Activated naive CD8-positive, alpha-beta T cell treated with anti-CD3 and anti-CD28 coated beads, Interleukin-2, amount 50 U/mL, for 24 hours (primary cell): ENCODE data around the gene ZNF366.

Source experiments
- ATAC-seq: fragments of 150-1000 bp; cut with Tn5 transposase; one replicate; pipeline ENCODE4 v1.10.0; 2021
- DNase-seq: peaks from one replicate; pipeline ENCODE4 v3.0.0; 2021
- H3K27ac Mint-ChIP-seq: one replicate; pipeline ENCODE4 v1.8.0; 2021; ENCODE audit warnings: mild to moderate bottlenecking, mixed read lengths
- H3K27me3 Mint-ChIP-seq: one replicate; pipeline ENCODE4 v1.8.0; 2021; ENCODE audit warnings: mixed read lengths
- H3K36me3 Mint-ChIP-seq: one replicate; pipeline ENCODE4 v1.8.0; 2021; ENCODE audit warnings: low read depth, mixed read lengths
- H3K4me1 Mint-ChIP-seq: one replicate; pipeline ENCODE4 v1.8.0; 2021; ENCODE audit warnings: mixed read lengths
- H3K4me3 Mint-ChIP-seq: one replicate; pipeline ENCODE4 v1.8.0; 2021; ENCODE audit warnings: mild to moderate bottlenecking, moderate library complexity, mixed read lengths
- H3K9me3 Mint-ChIP-seq: one replicate; pipeline ENCODE4 v1.8.0; 2021; ENCODE audit warnings: mixed read lengths

The ZNF366 gene

DNA sequence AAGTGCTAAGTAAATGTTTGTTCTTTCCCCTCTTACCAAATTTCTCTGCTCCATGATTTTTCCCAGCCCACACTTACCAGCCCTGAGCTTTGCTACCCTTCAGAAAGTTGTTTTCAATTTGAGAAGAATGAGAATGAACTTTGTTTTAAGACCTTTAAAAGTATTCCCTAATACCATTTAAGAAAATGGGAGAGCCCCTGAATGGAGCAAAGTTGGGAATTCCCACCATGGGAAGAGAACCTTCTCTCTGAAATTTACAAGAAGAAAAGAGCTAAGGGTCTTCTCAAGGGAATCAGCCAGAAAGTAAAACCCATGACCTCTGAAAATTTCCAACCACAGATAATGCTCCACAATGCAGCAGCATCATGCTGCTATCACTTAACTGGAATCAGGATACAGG lies 17.7 kb downstream of the ZNF366 start:
- Mint-ChIP-seq H3K4me3 (no peak overlapping the region), H3K36me3 (no peaks in the 10 kb centered on the region), H3K9me3 (no peaks in the 10 kb centered on the region), H3K4me1 (no peaks in the 10 kb centered on the region), H3K27me3 (peaks cover 5% of the 10 kb centered on the region), H3K27ac (no peak overlapping the region)
- ATAC-seq (no peak), DNase-seq (no peak)

DNA sequence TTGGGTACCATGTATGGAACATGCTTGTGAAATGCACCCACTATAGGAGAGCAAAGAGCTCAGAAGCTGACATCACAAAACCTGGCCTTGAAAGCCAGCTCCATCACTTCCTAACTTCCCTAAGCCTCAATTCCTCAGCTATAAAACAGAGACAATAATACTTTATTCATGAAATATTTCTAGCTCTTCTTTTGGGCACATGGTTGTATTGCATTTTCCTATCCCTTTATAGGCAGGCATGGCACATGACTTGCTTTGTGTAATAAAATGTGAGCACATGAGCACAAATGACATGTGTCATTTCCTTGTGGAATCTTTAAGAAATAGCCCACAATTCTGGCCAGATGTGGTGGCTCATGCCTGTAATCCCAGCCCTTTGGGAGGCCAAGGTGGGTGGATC lies 18.5 kb downstream of the ZNF366 start:
- no peak overlapping the region for H3K4me3 Mint-ChIP-seq
- H3K9me3 Mint-ChIP-seq, result no peaks in the 10 kb centered on the region
- H3K36me3 Mint-ChIP-seq, result no peaks in the 10 kb centered on the region
- peaks cover 5% of the 10 kb centered on the region for H3K27me3 Mint-ChIP-seq
- H3K4me1 Mint-ChIP-seq, result no peaks in the 10 kb centered on the region
- no peak for DNase-seq
- H3K27ac Mint-ChIP-seq, result no peak overlapping the region
- no peak for ATAC-seq

DNA sequence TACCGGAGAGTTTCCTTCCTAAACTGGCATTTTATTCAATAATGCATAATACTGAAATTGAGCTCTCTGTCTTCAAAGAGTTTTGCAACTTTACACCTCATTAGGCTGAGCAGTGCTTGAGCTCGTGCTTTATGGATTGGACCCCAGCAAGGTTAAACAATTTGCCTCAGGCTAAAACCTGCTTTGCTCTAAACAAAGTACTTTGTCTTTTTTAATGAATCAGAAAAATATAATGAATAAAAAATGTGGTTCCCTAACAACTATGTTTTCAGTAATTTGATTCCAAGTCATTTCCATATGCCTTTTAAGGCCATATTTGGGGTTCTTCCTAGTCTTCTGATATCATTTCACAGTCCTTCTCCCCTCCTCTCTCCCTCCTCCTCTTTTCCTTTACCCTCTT lies 20.0 kb downstream of the ZNF366 start:
- Mint-ChIP-seq H3K9me3 (no peaks in the 10 kb centered on the region), H3K4me1 (no peaks in the 10 kb centered on the region), H3K36me3 (no peaks in the 10 kb centered on the region), H3K27me3 (peaks cover 5% of the 10 kb centered on the region), H3K27ac (no peak overlapping the region), H3K4me3 (no peak overlapping the region)
- ATAC-seq, result no peak
- DNase-seq, result no peak

DNA sequence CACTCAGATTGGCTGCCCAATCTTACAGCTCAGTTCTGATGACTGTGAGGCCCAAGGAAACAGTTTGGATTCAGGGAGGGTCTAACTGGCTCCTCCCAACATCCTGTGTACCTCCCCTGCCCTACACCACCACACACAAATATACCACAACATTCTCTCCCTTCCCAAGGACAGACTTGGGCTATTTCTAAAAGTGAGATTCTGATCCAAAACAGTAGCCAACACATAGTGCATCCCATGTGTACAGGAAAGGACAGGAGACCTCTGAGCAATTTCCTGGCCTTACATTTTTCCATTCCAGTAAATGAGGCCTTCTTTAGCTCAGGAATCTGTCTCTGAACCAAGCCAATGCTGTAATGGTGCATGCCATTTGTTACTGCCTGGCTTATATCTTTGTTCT lies 20.8 kb downstream of the ZNF366 start:
- Mint-ChIP-seq H3K27ac (no peak overlapping the region), H3K4me1 (no peaks in the 10 kb centered on the region), H3K9me3 (no peaks in the 10 kb centered on the region), H3K27me3 (peaks cover 7% of the 10 kb centered on the region), H3K4me3 (no peak overlapping the region), H3K36me3 (no peaks in the 10 kb centered on the region)
- DNase-seq, result no peak
- ATAC-seq, result no peak

DNA sequence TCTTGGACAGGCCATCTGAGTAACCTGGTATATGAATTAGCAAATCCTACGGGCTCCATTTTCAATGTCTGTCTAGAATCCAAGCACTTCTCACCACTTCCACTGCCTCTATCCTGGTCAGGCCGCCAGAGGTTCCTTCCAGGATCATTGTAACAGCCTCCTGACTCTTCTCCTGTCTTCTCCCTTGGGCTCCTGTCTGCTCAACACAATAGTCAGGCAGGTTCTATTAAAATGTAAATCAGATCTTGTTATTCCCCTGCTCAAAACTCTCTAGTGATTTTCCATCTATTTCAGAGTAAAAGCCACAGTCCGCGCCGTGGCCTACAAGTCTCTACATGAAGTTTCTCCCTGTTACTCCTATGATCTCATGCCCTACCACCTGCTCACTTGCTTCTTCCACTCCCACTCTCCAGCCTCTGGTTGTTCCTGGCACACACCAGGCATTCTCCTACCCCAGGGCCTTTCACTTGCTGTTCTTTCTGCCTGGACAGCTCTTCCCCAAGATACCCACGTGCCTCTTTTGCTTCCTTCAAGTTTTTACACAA lies 21.7 kb downstream of the ZNF366 start:
- Mint-ChIP-seq H3K36me3 (no peaks in the 10 kb centered on the region), H3K27ac (no peak overlapping the region), H3K9me3 (no peaks in the 10 kb centered on the region), H3K27me3 (peaks cover 4% of the 10 kb centered on the region), H3K4me3 (no peak overlapping the region), H3K4me1 (no peaks in the 10 kb centered on the region)
- no peak for ATAC-seq
- no peak for DNase-seq

DNA sequence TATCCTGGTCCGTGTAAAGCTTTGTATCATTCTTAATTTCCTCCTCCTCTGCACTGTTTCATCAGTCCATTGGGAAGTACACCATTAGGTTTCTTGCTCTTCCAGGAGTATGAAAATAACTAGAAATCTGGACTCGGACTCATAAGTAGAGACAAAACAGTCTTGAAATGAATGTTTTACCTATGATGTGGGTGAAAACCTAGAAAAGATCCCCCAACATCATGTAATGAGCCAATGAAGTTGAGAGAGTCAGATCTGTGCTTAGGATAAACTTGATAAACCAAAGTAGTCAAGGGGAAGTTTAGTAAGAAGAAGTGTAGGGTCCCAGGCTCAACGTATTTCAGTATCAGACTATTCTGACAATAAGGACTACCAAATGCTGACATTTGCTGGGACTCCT lies 25.2 kb downstream of the ZNF366 start:
- Mint-ChIP-seq H3K4me3 (no peak overlapping the region), H3K4me1 (no peaks in the 10 kb centered on the region), H3K9me3 (no peaks in the 10 kb centered on the region), H3K27me3 (peaks cover 7% of the 10 kb centered on the region), H3K27ac (no peak overlapping the region), H3K36me3 (no peaks in the 10 kb centered on the region)
- no peak for DNase-seq
- ATAC-seq, result no peak

DNA sequence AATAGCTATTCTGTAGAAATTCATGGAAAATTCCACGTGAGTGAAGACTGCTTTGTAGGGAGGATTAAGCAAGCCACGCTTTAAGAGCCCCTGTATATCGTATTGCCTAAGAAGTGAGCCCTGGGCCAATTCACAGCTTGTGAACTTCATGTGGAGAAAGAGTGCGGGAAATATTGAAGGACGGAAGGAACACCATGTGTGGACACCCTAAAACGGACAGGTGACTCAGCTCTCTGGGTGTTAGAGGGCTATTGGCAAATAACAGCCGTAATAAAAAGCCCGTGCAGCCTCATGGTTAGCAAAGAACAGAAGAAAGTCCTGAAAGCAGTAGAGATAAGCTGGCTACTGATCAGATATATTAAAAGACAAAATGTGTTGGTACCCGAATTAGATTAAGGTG lies 26.4 kb downstream of the ZNF366 start:
- no peaks in the 10 kb centered on the region for H3K9me3 Mint-ChIP-seq
- no peaks in the 10 kb centered on the region for H3K36me3 Mint-ChIP-seq
- H3K4me3 Mint-ChIP-seq, result no peak overlapping the region
- ATAC-seq (no peak), DNase-seq (no peak)
- no peaks in the 10 kb centered on the region for H3K4me1 Mint-ChIP-seq
- H3K27me3 Mint-ChIP-seq, result peaks cover 12% of the 10 kb centered on the region
- H3K27ac Mint-ChIP-seq, result no peak overlapping the region

DNA sequence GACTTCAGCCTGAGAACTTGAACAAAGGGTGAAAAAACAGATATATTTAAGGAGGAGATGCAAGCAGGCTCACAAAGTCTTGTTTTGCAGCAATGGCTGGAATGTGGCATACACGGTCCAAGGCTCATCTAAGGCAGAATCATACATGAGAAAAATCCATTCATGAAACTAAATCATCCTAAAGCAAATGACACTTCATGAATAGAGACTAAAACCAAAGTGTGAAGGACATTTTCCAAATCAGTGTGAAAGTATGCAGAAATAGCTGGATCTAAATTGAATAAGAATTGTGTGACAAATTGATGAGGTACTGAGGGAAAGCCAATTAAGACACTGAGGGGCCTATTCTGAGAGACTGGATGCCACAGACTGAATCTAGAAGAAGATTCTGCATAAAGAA lies 27.3 kb downstream of the ZNF366 start:
- no peak overlapping the region for H3K4me3 Mint-ChIP-seq
- no peaks in the 10 kb centered on the region for H3K36me3 Mint-ChIP-seq
- DNase-seq (no peak), ATAC-seq (no peak)
- H3K27me3 Mint-ChIP-seq, result peaks cover 12% of the 10 kb centered on the region
- no peaks in the 10 kb centered on the region for H3K9me3 Mint-ChIP-seq
- no peak overlapping the region for H3K27ac Mint-ChIP-seq
- no peaks in the 10 kb centered on the region for H3K4me1 Mint-ChIP-seq

DNA sequence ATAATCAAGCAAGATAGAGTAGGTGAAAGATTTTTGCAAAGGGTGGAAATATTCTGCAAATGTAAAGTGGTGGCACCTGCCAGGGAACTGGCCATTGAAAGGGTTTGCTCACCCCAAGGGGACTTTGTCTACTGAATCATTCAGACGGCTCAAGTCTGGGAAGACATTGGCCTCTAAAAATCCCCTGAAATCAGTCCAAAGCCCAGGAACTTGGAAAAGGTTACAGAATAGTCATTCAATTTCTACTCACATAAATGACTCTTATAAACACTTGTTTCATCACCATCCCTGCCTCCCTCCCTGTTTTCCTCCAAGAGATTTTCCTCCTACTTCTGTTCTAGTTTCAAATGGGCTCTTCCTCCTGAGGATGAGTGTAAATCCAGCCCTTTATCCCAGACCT lies 28.5 kb downstream of the ZNF366 start:
- H3K9me3 Mint-ChIP-seq, result no peaks in the 10 kb centered on the region
- no peaks in the 10 kb centered on the region for H3K4me1 Mint-ChIP-seq
- no peak for ATAC-seq
- H3K4me3 Mint-ChIP-seq, result no peak overlapping the region
- H3K27me3 Mint-ChIP-seq, result peaks cover 20% of the 10 kb centered on the region
- H3K27ac Mint-ChIP-seq, result no peak overlapping the region
- no peak for DNase-seq
- H3K36me3 Mint-ChIP-seq, result no peaks in the 10 kb centered on the region

DNA sequence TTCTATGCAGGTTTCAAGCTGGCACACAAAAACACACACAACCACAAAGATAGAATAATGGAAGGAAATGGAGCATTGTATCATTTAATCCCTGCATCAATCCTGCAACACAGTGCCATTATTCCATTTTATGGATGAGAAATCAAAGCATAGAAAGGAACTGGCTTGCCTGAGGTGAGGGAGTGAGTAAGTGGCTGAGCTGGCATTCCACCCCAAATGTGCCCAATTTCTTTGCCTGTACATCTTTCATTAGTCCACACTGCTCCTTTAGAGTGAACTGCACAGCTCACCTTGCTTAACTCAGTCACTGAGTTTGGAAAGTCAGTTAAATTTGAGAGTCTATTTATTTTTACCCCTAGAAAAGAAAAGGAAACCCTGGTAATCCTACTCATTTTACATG lies 28.9 kb downstream of the ZNF366 start:
- Mint-ChIP-seq H3K27me3 (peaks cover 24% of the 10 kb centered on the region), H3K27ac (no peak overlapping the region), H3K4me1 (no peaks in the 10 kb centered on the region), H3K4me3 (no peak overlapping the region), H3K36me3 (no peaks in the 10 kb centered on the region), H3K9me3 (no peaks in the 10 kb centered on the region)
- ATAC-seq (no peak), DNase-seq (no peak)

DNA sequence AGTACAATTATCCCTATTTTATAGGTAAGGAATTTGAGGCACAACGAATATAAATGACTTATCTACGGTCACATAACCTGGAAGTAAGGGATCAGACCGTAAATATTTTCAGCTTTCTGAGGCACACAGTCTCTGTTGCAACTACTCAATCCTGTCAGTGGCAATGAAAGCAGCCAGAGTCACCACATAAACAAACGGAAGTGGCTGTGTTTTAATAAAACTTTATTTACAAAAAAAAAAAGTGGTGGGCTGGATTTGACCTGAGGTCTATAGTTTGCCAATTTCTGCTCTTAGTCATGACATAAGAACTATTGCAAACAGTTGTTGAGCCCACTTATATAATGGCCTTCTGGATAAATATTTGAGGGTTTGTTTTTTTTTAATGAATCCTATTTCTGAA lies 29.6 kb downstream of the ZNF366 start:
- Mint-ChIP-seq H3K27ac (no peak overlapping the region), H3K27me3 (peaks cover 29% of the 10 kb centered on the region), H3K36me3 (no peaks in the 10 kb centered on the region), H3K9me3 (no peaks in the 10 kb centered on the region), H3K4me1 (no peaks in the 10 kb centered on the region), H3K4me3 (no peak overlapping the region)
- ATAC-seq, result no peak
- DNase-seq, result no peak

DNA sequence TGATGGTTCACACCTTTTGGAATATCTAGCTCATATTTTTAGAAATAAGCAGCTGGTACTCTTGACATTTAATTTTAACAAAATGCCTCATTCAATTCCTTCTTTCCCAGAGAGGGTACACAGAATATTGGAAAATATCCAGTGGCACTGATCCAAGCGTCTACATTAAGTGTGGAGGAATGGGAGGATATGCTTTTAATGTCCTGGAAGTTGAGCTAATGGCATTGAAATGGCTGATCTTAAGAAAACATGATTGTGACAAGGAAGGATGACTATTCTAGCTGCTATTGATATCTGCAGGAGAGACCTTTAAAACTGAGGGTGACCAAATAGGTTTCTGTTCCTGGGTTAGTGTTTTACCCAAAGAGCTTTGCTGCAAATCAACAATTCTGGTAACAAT lies 30.0 kb downstream of the ZNF366 start:
- H3K4me3 Mint-ChIP-seq, result no peak overlapping the region
- DNase-seq (no peak), ATAC-seq (no peak)
- no peaks in the 10 kb centered on the region for H3K36me3 Mint-ChIP-seq
- peaks cover 30% of the 10 kb centered on the region for H3K27me3 Mint-ChIP-seq
- no peaks in the 10 kb centered on the region for H3K4me1 Mint-ChIP-seq
- H3K27ac Mint-ChIP-seq, result no peak overlapping the region
- no peaks in the 10 kb centered on the region for H3K9me3 Mint-ChIP-seq

DNA sequence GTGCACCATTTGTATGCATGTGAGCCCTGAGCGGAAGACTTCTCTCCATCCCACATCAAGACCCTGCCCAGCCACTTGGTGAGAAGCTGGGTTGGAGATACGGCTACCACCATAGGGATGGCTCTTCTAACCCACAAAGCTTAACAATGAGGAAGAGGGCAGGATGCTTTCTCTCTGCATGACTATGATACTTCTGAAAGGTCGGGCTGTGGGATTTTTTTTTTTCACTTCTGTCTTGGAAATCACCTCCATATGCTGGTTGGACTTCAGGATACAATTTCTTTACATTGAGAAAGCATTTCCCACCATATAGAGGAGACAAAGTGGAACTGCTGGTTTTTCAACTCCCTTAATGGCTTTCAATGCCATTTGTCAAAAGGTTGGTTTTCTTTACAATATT lies 30.5 kb downstream of the ZNF366 start:
- DNase-seq, result no peak
- Mint-ChIP-seq H3K9me3 (no peaks in the 10 kb centered on the region), H3K4me3 (no peak overlapping the region), H3K4me1 (no peaks in the 10 kb centered on the region), H3K27ac (no peak overlapping the region), H3K36me3 (no peaks in the 10 kb centered on the region), H3K27me3 (peaks cover 32% of the 10 kb centered on the region)
- no peak for ATAC-seq

DNA sequence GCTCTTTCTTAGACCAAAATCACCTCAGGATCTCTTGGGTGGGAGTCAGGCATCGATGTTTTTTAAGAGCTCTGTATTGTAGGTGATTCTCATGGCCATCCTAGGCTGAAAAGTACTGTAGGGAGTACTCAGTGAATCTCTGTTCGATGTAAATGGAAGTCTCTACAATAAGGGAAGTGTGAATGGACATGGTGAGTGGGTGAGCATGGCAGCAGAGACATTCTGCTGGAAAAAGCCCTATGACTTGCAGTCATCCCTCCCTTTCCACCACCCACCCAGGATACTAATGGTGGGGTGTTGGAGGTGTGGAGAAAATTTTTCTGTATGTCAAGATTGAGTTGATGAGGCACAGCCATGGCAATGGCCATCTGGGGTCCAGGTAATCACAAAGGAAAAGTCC lies 30.9 kb downstream of the ZNF366 start:
- ATAC-seq (no peak), DNase-seq (no peak)
- Mint-ChIP-seq H3K9me3 (no peaks in the 10 kb centered on the region), H3K4me3 (no peak overlapping the region), H3K27ac (no peak overlapping the region), H3K4me1 (no peaks in the 10 kb centered on the region), H3K36me3 (no peaks in the 10 kb centered on the region), H3K27me3 (peaks cover 33% of the 10 kb centered on the region)

DNA sequence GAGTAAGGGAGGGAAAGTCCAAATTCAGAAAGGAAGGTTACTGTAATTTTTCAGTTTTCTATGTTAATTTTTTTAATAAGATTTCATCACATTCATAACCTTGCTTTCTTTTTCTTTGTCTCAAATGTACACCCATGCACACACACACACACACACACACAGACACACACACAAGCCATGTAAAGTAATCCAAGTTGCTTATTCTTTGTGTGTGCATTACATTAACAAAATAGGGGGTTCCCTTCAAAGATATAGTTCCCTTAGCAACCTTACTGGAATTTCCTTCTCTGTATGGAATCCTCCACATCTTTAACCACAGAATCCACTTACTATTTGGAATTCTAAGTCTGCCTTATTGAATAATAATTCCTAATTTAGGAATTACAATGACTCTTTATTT lies 32.7 kb downstream of the ZNF366 start:
- Mint-ChIP-seq H3K9me3 (no peaks in the 10 kb centered on the region), H3K27ac (no peak overlapping the region), H3K36me3 (no peaks in the 10 kb centered on the region), H3K4me3 (no peak overlapping the region), H3K27me3 (peaks cover 38% of the 10 kb centered on the region), H3K4me1 (no peaks in the 10 kb centered on the region)
- ATAC-seq, result no peak
- DNase-seq, result no peak

DNA sequence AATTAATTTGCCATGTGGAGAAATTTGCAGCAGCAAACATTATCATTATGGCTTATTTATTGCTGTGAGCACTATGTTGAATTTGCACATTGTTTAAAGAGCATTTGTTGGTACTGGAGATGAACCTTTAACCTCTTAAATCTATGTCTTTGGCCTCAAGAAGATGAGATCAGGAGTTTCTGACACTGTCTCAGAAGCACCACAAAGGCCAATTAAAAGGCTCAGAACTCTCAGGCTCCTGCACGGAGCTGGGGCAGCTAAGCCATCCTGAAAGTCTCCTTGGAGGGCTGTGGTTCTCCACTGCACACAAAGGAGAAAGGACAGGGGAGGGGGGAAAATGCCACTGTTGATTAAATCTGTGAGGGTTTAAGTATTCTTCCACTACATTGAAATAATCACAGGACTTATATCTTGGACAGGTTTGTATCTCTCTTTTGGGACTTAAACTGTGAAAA lies 33.1 kb downstream of the ZNF366 start:
- H3K4me3 Mint-ChIP-seq, result no peak overlapping the region
- no peak overlapping the region for H3K27ac Mint-ChIP-seq
- ATAC-seq, result no peak
- no peak for DNase-seq
- H3K27me3 Mint-ChIP-seq, result peaks cover 38% of the 10 kb centered on the region
- H3K9me3 Mint-ChIP-seq, result no peaks in the 10 kb centered on the region
- H3K36me3 Mint-ChIP-seq, result no peaks in the 10 kb centered on the region
- H3K4me1 Mint-ChIP-seq, result no peaks in the 10 kb centered on the region
